DOHH2 (cell line): Measurements from ENCODE around the gene DCAF15.

Experiments used
- CTCF ChIP-seq: fragments of 200-600 bp; sonication (generic); IDR thresholded peaks from one replicate; pipeline ENCODE4 v1.5.1; 2014; ENCODE audit warnings: antibody characterized with exemption, mild to moderate bottlenecking, low read depth, low read length; ENCODE audit not compliant: poor library complexity, severe bottlenecking
- EZH2phosphoT487 ChIP-seq: fragments of 200-600 bp; sonication (generic); IDR thresholded peaks from 2 replicates; pipeline ENCODE4 v1.6.1; 2017; ENCODE audit warnings: borderline replicate concordance, mild to moderate bottlenecking, antibody characterized with exemption, low read length, moderate library complexity, mixed read lengths

- TF ChIP-seq CTCF (no peak), EZH2phosphoT487 (no peak)
These were observed 37.2 kb downstream of the DCAF15 start for GRCh38 chr19:13989487-13989886.
